ENCODE results near the gene MECR.

The MECR gene

DNA sequence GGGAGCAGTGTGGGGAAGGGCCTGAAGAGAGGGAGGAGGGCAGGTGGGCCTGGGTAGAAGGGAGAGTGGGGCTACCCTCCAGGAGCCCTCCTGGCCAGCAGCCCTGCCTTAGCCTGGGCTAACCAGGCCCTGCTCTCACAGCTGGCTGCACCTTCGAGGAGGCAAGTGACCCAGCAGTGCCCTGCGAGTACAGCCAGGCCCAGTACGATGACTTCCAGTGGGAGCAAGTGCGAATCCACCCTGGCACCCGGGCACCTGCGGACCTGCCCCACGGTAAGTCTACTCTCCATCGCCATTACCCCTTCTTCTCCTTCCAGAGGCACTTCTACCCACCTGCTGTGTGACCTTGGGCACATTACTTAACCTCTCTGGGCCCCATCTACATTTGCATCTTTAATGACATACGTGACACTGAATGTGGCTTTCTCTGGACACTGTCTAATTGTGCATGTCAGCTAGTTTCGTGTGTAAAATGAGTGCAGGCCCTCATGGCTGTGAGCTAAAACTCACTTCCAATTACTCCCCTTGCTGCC is 24.5 kb upstream of the MECR start:
- FAIRE-seq: no peak

GRCh38 chr1:29254346-29254745 is 23.6 kb upstream of the MECR start:
- FAIRE-seq: no peak

DNA sequence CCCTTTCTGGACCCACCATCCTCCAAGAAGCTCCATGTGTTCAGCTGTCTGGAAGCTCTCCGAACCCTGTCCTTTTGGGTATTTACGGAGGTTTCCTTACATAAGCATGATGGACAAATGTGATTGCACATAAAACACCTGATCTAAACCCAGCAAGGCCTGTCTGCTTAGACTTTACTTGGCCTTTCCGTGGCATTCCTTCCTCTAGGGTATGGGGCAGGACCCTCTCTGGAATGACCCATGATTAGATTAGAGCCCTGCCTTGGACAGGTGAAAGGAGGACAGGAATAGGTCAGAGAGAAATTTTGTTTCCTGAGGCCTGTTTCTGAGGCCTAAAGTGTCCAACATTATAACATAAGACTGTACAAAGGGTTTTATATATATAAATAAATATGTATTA is 22.4 kb upstream of the MECR start:
- FAIRE-seq: no peak

DNA sequence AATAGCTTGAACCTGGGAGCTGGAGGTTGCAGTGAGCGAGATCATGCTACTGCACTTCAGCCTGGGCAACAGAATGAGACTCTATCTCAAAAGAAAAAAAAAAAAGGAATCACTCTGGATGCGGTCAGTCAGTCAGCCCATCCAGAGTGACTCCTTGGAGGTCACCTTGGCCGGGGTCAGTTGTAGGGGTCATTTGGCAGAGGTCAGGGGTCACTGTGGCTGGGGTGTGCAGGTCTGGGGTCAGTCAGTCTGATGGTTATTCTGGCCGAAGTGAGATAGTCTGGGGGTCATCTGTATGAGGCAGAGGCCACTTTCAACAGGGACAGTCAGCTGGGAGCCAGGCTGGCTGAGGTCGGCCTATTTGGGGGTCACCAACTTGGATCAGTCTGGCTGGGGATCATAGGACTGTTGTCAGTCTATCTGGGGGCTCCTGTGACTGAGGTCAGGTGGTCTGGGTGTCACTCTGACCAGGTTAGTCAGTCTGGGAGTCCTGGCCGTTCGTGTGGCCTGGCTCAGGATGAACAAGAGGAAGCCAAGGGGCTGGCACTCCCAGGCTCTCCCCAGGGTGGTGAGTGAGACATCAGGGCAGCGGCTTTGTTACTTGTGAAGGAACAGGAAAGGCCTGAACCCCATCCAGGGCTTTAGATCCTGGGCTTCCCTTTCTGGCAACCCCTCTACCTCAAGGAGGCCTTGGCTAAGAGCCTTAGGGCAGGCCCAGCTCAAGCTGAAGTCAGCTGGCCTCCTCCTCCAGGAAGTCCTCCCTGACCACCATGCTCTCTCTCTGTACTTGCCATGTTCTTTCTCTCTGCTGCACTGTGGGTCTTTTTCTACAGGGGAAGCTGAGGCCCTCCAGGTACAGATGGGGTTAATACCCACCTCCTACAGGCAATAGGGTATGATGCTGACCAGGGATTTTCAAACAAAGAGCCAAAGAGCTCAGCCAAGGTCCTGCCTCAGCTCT is 20.7 kb upstream of the MECR start:
- FAIRE-seq: no peak

DNA sequence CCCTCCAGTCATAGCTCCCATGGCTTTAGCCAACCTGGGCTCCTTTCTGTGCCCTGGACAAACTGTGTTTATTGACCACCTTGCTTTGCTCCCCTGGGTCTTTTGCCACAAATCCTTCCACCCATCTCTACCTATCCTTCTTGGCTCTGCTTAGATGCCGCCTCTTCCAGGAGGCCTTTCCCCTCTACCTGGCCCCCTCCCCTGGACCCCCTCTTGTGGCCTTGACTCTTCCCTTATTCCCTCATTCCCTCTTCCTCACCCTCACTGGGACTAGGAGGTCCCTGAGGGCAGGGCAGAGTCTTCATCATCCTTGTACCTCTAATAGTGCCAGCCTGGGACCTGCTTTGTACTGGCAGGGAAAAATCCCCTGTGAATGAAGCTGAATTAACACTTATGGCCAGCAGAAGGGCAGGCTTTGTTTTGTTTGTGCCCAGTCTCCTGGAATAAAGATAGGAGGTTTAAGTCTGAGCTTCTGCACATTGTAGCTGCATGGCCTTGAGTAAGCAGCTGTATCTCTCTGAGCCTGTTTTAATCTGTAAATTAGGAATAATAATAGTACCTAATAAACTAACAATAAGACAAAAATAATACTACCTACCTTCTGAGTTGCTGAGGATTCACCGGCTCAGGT is 19.3 kb upstream of the MECR start:
- no peak for FAIRE-seq

- no peak for FAIRE-seq
Observed at GRCh38 chr1:29249170-29249691, 18.5 kb upstream of the MECR start.

DNA sequence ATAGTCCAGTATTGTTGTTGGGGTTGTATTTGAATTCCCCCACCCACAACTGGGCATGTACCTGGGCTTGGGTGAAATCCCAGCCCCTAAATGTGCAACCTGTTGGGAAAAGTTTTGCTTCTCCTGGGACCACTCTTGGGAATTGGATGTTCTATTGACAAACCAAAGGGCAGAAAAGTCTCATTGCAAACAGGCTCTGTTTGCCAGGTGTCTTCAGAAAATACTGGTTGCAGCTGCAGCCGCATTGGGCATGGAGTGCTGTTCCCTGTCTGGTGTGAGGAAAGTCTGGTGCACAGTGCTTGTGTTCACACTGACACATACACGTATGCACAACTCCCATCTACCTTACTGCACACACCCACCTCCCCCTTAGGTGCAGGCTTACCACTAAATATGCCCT is 17.7 kb upstream of the MECR start:
- no peak for FAIRE-seq

DNA sequence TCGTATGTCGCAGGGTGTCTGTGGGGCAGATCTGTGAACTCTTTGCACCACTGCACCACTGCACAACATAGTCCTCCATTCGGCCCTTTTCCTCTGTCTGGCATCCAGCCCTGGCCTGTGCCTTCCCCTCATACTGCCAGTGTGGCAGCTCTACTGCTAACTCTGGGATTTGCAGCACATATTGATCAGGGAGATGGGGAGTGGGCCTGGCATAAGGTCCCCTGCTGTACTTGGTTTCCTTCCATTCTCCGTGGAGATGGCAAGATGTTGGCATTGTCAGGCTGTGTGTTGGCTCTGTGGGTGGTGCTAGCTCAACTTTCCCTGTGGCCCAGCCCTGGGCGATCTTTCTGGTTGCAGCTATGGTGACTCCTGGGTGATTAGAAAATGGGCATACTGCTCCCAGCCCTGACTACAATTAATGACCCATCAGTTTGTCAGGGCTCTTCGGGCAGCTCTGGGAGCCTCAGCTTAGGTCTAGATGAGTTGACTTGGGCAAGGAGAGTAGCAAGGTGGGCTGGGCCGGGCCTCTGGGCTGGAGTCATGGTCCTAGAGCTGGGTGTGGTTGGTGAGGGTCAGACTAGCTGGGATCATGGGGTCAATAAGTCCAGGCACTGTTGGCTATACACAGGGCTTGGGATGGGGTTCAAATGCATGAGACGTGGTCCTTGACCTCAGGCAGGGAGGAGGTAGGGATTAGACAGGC is 17.0 kb upstream of the MECR start:
- no peak for FAIRE-seq

DNA sequence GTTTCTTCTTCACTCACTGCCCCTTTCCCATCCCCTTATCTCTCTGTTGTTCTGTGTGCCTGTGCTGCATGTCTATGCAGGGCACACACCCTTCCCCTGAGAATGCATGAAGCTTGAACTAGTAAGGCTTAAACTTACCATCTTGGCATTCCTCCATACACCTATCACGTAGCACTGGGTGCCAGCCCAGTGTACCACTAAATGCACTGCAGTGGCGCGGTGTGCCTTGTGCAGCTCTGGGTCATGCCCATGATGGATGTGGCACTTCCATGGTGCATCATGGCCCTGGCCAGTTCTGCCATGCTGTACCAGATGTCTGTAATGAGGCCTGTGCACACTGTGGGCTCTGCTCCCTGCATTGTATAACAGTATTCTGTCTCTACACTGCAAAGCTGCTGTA is 16.3 kb upstream of the MECR start:
- FAIRE-seq: no peak

GRCh38 chr1:29245876-29246275 is 15.1 kb upstream of the MECR start:
- FAIRE-seq: no peak

DNA sequence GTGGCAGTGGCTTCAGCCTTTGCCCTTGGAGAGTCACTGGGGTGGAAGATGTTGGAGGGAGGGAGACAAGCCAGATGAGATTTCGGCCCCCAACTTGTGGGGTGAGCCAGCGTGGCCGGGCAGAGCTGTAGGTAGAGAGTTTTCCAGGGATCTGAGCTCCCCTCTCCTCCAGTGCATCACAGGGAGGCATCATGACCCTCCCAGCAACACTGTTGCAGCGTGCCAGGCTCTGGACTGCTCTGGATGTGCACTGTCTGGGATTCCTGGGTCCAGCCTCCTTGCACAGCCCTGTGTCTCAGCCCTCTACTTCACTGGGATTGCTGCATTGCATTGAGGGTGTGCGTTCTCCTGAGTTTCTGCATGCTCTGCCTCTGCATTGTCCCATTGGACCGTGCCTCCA is 14.5 kb upstream of the MECR start:
- FAIRE-seq: no peak

- no peak for FAIRE-seq
Observed at GRCh38 chr1:29243871-29244200, 13.1 kb upstream of the MECR start.

- FAIRE-seq: no peak
Observed at GRCh38 chr1:29243023-29243870, 12.5 kb upstream of the MECR start.

DNA sequence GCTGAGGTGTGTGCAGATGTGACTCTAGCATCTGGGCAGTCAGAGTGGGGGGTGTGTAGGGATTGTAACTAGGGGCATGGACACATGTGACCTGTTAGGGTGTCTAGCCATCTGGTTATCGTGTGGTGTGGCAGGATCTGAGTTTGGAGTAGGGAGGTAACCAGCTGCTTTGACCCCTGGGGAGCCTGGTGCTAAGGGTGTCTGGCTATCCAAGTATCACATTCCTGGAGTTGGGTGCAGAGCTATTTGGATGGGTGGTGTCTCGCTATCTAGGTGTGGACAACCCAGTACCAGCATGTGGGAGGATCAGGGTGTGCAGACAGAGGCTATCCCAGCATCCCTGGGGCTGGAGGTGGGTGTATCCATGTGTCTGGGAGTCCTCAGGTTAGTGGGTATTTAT is 10.3 kb upstream of the MECR start:
- FAIRE-seq: no peak

DNA sequence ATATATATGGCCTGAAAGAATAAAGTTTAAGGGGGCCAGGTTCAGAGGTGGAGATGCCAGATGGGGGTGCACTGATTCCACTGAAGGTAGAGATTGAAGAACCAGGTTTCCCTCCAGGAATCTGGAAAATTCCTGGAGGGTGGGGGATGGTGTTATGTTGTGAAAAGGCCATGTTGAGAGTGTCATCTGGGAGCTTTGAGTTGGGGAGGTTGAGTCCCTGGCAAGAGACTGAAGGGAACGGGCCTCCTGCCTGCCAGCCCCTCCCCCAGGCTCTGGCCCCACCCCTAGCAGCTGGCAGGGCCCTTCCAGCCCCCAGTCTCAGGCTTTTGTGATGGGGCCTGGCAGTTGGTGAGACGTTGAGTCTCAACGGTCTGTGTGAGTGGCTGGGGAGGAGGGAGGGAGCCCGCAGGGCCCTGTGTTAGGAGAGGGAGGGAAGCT is 9.7 kb upstream of the MECR start:
- no peak for FAIRE-seq

DNA sequence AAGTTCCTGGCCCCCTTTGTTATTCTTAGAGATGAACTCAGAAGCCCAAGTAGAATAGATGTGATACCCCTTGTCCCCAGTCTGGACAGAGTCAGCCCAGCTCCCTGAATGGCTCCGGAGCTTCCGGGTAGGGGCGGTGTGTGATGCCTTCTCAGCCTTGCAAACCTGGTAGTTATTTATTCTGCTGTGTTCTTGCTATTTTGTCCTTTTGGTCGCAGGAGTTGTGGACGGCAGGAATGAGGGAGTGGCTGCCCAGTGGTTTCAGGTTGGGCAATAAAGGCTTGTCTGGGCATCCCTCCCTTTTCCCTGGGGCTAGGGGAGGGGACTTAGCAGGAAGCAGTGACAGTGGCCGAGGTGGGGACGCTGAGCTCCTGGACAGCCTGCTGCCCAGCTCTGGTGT is 8.4 kb upstream of the MECR start:
- no peak for FAIRE-seq

GRCh38 chr1:29238620-29239002 is 7.9 kb upstream of the MECR start:
- FAIRE-seq: no peak

- FAIRE-seq: no peak
Observed at GRCh38 chr1:29237852-29238619, 7.3 kb upstream of the MECR start.

GRCh38 chr1:29237129-29237821 is 6.5 kb upstream of the MECR start:
- no peak for FAIRE-seq

DNA sequence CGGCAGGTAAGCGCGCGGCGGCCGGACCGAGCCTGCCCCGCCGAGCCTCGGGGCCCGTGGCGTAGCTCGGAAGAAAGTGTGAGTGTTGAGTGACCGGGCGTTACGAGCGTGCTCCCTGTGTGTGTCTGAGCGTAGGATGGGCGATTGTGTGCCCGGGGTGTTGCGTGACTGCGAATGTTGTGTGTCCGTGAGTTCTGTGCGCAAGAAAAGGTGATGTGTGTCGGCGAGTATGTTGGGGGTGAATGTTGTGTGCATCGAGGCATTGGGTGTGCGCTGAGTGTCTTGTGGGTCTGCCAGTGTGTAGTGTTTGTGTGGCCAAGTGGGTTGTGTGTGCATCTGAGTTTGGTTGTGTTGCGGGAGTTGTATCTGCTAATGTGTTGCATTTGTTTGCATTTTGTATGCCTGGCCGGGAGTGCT is 6.0 kb upstream of the MECR start:
- no peak for FAIRE-seq
